A549 (cell line): ENCODE measurements around the gene RADIL.

Experiments used
- CBX8 ChIP-seq: fragments of 200-600 bp; sonication (generic); IDR thresholded peaks from 2 replicates; pipeline ENCODE4 v1.6.1; 2016
- CEBPB ChIP-seq, 2 experiments: fragments of >200 bp in 1 of 2; sonication (Bioruptor Twin) in 1 of 2; formaldehyde crosslinking in 1 of 2; IDR thresholded peaks; 2 replicates each; pipeline ENCODE4 v1.6.1; 2012 to 2016
- CHD2 ChIP-seq: fragments of 150-350 bp; IDR thresholded peaks from 2 replicates; pipeline ENCODE4 v1.6.1; 2014; ENCODE audit warnings: low read length; ENCODE audit not compliant: partially characterized antibody
- HMGXB4 ChIP-seq: fragments of 250-450 bp; sonication (Bioruptor Pico); IDR thresholded peaks from 2 replicates; pipeline ENCODE4 v1.5.0; 2021; ENCODE audit warnings: mild to moderate bottlenecking, moderate library complexity, borderline replicate concordance
- TF ChIP-seq, protein P1 (sequence below): fragments of >200 bp; sonication (Bioruptor Twin); formaldehyde crosslinking; IDR thresholded peaks from 3 replicates; pipeline ENCODE4 v1.5.1; 2016

DNA sequence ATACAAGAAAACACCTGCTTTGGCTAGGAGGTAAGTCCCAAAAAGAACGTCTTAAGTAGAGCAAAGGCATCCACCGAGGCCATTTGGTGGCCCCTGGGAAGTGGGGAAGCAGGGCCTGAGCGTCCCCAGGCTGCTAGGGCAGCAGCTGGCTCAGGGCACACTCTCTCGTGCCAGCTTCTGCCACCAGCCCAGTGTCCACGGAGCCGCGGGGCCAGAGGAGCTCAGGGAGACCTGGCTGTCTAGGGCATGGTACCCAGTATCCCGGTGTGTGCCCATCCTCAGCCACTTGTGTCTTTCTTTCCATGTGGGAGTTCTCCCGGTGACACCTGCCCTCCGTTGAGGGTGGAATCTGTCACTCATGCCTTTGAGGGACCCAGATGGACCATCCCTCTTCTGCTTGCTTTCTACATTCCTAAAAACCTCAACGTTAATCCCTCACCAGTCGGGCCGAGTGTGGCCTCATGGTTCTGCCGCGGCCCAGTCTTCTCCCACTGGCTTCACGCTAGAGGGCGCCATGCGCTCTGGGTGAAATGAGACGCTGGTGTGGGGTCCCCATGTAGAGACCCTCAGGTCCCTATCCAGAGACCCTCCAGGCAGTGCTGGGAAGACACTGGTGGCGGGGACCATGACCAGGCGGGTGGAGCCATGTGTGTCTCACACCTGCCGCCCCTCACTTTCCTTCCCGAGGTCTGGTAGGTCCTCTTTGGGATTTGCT is 117.6 kb downstream of the RADIL start:
- TF ChIP-seq CHD2 = no peak
- TF ChIP-seq, protein P1, sequence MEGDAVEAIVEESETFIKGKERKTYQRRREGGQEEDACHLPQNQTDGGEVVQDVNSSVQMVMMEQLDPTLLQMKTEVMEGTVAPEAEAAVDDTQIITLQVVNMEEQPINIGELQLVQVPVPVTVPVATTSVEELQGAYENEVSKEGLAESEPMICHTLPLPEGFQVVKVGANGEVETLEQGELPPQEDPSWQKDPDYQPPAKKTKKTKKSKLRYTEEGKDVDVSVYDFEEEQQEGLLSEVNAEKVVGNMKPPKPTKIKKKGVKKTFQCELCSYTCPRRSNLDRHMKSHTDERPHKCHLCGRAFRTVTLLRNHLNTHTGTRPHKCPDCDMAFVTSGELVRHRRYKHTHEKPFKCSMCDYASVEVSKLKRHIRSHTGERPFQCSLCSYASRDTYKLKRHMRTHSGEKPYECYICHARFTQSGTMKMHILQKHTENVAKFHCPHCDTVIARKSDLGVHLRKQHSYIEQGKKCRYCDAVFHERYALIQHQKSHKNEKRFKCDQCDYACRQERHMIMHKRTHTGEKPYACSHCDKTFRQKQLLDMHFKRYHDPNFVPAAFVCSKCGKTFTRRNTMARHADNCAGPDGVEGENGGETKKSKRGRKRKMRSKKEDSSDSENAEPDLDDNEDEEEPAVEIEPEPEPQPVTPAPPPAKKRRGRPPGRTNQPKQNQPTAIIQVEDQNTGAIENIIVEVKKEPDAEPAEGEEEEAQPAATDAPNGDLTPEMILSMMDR = peak; percentile 46; the same call in 2 of the 3 replicates
- no peak for TF ChIP-seq CEBPB (IDR thresholded peaks at IDR 0.05)
- no peak for TF ChIP-seq CBX8
- no peak for TF ChIP-seq HMGXB4
